H7 (cell line): ENCODE data around the gene ATAD3A. TPM values are rescaled to one million over a fixed set of nuclear protein-coding genes. Genes with fewer than 3 reads are reported as not detected.

Experiments
- DNase-seq: peaks from one replicate; pipeline ENCODE4 v3.0.0; 2012
- H3K27me3 ChIP-seq: 2 replicates; pipeline ENCODE4 v1.6.0; 2011; ENCODE audit warnings: mild to moderate bottlenecking, low read length; ENCODE audit not compliant: control insufficient read depth, insufficient read depth
- H3K36me3 ChIP-seq: replicated peaks from 2 replicates; pipeline ENCODE4 v1.5.1; 2011; ENCODE audit warnings: low read length; ENCODE audit not compliant: control insufficient read depth, insufficient read depth
- H3K4me3 ChIP-seq: 2 replicates; pipeline ENCODE4 v1.5.1; 2011; ENCODE audit warnings: low read depth, mild to moderate bottlenecking, control low read depth, low read length, moderate library complexity; ENCODE audit not compliant: insufficient read depth
- total RNA-seq: library from RNA; depleted of rRNA; stranded (reverse); fragments of >200 nt; shearing (Covaris generic); gene quantifications from 2 replicates; pipeline ENCODE4 v1.2.3, GENCODE V29; 2014; rRNA removed

ATAD3A gene
- total RNA-seq, 1 experiment from 2014 or later = 113 TPM

GRCh38 chr1:1578371-1578940 is 66.5 kb downstream of the ATAD3A start:
- Histone ChIP-seq H3K27me3 (no peaks in the 10 kb centered on the region; the same call in 1 of the 2 replicates), H3K36me3 (no peaks in the 10 kb centered on the region), H3K4me3 (no peak overlapping the region)
- DNase-seq = no peak

- no peaks in the 10 kb centered on the region; the same call in 1 of the 2 replicates for H3K27me3 ChIP-seq
- H3K36me3 ChIP-seq = no peaks in the 10 kb centered on the region
- no peak overlapping the region for H3K4me3 ChIP-seq
- no peak for DNase-seq
Observed at GRCh38 chr1:1582585-1583346, 70.8 kb downstream of the ATAD3A start.

GRCh38 chr1:1583347-1584010 is 71.5 kb downstream of the ATAD3A start:
- Histone ChIP-seq H3K27me3 (no peaks in the 10 kb centered on the region; the same call in 1 of the 2 replicates), H3K4me3 (no peak overlapping the region), H3K36me3 (no peaks in the 10 kb centered on the region)
- no peak for DNase-seq

Other genes starting within 250 kb of the ATAD3A start
- gene UBE2J2, start 238.3 kb upstream of the ATAD3A start, total RNA-seq = 81.8 and 105 TPM in 2 replicates
- 4.0 and 10.2 TPM in 2 replicates for gene SCNN1D, start 231.7 kb upstream of the ATAD3A start, total RNA-seq
- 55.7 and 55.9 TPM in 2 replicates for gene ACAP3, start 204.2 kb upstream of the ATAD3A start, total RNA-seq
- 93.5 and 98.6 TPM in 2 replicates for gene PUSL1, start 203.6 kb upstream of the ATAD3A start, total RNA-seq
- gene INTS11, start 187.5 kb upstream of the ATAD3A start, total RNA-seq = 169 and 189 TPM in 2 replicates
- gene CPTP, start 187.4 kb upstream of the ATAD3A start, total RNA-seq = 25.0 and 27.7 TPM in 2 replicates
- 0.14 TPM in 1 of 2 replicates, not detected in the other for gene TAS1R3, start 180.9 kb upstream of the ATAD3A start, total RNA-seq
- gene DVL1, start 162.7 kb upstream of the ATAD3A start, total RNA-seq = 189 and 191 TPM in 2 replicates
- gene MXRA8, start 153.6 kb upstream of the ATAD3A start, total RNA-seq = 54.2 and 80.1 TPM in 2 replicates
- gene AURKAIP1, start 137.0 kb upstream of the ATAD3A start, total RNA-seq = 275 and 320 TPM in 2 replicates
- gene CCNL2, start 112.8 kb upstream of the ATAD3A start, total RNA-seq = 147 and 200 TPM in 2 replicates
- gene MRPL20, start 104.9 kb upstream of the ATAD3A start, total RNA-seq = 184 and 267 TPM in 2 replicates
- 0.67 TPM in 1 of 2 replicates, not detected in the other for gene ANKRD65, start 90.9 kb upstream of the ATAD3A start, total RNA-seq
- 32.1 and 37.1 TPM in 2 replicates for gene VWA1, start 76.5 kb upstream of the ATAD3A start, total RNA-seq
- 0.14 and 0.74 TPM in 2 replicates for gene ATAD3C, start 62.5 kb upstream of the ATAD3A start, total RNA-seq
- 43.5 and 44.1 TPM in 2 replicates for gene ATAD3B, start 40.4 kb upstream of the ATAD3A start, total RNA-seq
- gene TMEM240, start 28.5 kb downstream of the ATAD3A start, total RNA-seq = 13.6 and 14.3 TPM in 2 replicates
- 80.7 and 94.3 TPM in 2 replicates for gene SSU72, start 62.7 kb downstream of the ATAD3A start, total RNA-seq
- gene FNDC10, start 88.0 kb downstream of the ATAD3A start, total RNA-seq = 25.6 and 32.7 TPM in 2 replicates
- gene MIB2, start 103.3 kb downstream of the ATAD3A start, total RNA-seq = 45.7 and 89.0 TPM in 2 replicates
- 11.9 and 15.7 TPM in 2 replicates for gene MMP23B, start 120.0 kb downstream of the ATAD3A start, total RNA-seq
- 12.0 and 16.8 TPM in 2 replicates for gene CDK11B, start 146.8 kb downstream of the ATAD3A start, total RNA-seq
- gene SLC35E2B, start 180.6 kb downstream of the ATAD3A start, total RNA-seq = 47.4 and 54.8 TPM in 2 replicates
- 18.6 and 26.2 TPM in 2 replicates for gene CDK11A, start 212.2 kb downstream of the ATAD3A start, total RNA-seq